ENCODE results near the gene PDPK1. TPM values are rescaled to one million over a fixed set of nuclear protein-coding genes. Genes with fewer than 3 reads are reported as not detected.

PDPK1 gene
- polyA plus RNA-seq, 1 donor (not counting 4 experiments of a cell fraction or from before 2014, with no cell fraction given): 23.4 TPM

- Histone ChIP-seq H3K4me2 (ENCODE audit: control insufficient read depth, extremely low read depth, insufficient read depth, low read depth, low read length) (no peak overlapping the region), H3K79me2 (ENCODE audit: control insufficient read depth, insufficient read depth, low read length) (no peaks in the 10 kb centered on the region), H3K9me3 (ENCODE audit: control insufficient read depth, low read depth, low read length) (no peaks in the 10 kb centered on the region), H2AFZ (ENCODE audit: control insufficient read depth, low read length) (no peak overlapping the region), H3K9me1 (ENCODE audit: control insufficient read depth, extremely low read depth, insufficient read depth, low read length) (no peaks in the 10 kb centered on the region), H4K20me1 (ENCODE audit: control insufficient read depth, extremely low read depth, insufficient read depth, low read length) (no peaks in the 10 kb centered on the region), H3K4me3 (ENCODE audit: control insufficient read depth in 2 of 3, extremely low read depth in 1 of 3, insufficient read depth in 2 of 3, low read depth in 1 of 3, low read length in 3 of 3) (no peak overlapping the region), H3K4me1 (ENCODE audit: control insufficient read depth, extremely low read depth, insufficient read depth, low read length) (no peaks in the 10 kb centered on the region), H3K27me3 (ENCODE audit: control insufficient read depth, extremely low read depth, insufficient read depth, low read length) (no peaks in the 10 kb centered on the region), H3K27ac (ENCODE audit: control insufficient read depth, insufficient read depth, low read length) (no peak overlapping the region), H3K9ac (ENCODE audit: control insufficient read depth, extremely low read depth, insufficient read depth, low read length) (no peak overlapping the region), H3K36me3 (ENCODE audit: control insufficient read depth in 2 of 2, extremely low read depth in 1 of 2, insufficient read depth in 2 of 2, low read length in 2 of 2) (no peaks in the 10 kb centered on the region)
- FAIRE-seq: no peak
- dilution Hi-C loops (cut with MboI; ENCODE audit: extremely low pct_ligation_motif_present, low sequenced_read_pairs): no loop called here
- TF ChIP-seq CTCF (optimal IDR thresholded peaks at IDR 0.05 in 1 of 3, IDR thresholded peaks at IDR 0.05 in 1 of 3, conservative IDR thresholded peaks at IDR 0.05 in 1 of 3; ENCODE audit: extremely low read depth in 1 of 3, insufficient read depth in 2 of 3, low read length in 3 of 3): no peak
- no peak for TF ChIP-seq EZH2 (IDR thresholded peaks at IDR 0.05; ENCODE audit: low read length)
- DNase-seq (ENCODE audit: low read depth, low spot score): no peak
These were observed 30.2 kb upstream of the PDPK1 start for GRCh38 chr16:2507665-2508064.

GRCh38 chr16:2508722-2509400 is 29.0 kb upstream of the PDPK1 start:
- Histone ChIP-seq H3K4me2 (ENCODE audit: control insufficient read depth, extremely low read depth, insufficient read depth, low read depth, low read length) (no peak overlapping the region), H4K20me1 (ENCODE audit: control insufficient read depth, extremely low read depth, insufficient read depth, low read length) (no peaks in the 10 kb centered on the region), H2AFZ (ENCODE audit: control insufficient read depth, low read length) (no peak overlapping the region), H3K27me3 (ENCODE audit: control insufficient read depth, extremely low read depth, insufficient read depth, low read length) (no peaks in the 10 kb centered on the region), H3K36me3 (ENCODE audit: control insufficient read depth in 2 of 2, extremely low read depth in 1 of 2, insufficient read depth in 2 of 2, low read length in 2 of 2) (no peaks in the 10 kb centered on the region), H3K9me1 (ENCODE audit: control insufficient read depth, extremely low read depth, insufficient read depth, low read length) (no peaks in the 10 kb centered on the region), H3K4me1 (ENCODE audit: control insufficient read depth, extremely low read depth, insufficient read depth, low read length) (peaks cover 4% of the 10 kb centered on the region), H3K79me2 (ENCODE audit: control insufficient read depth, insufficient read depth, low read length) (no peaks in the 10 kb centered on the region), H3K9me3 (ENCODE audit: control insufficient read depth, low read depth, low read length) (no peaks in the 10 kb centered on the region), H3K9ac (ENCODE audit: control insufficient read depth, extremely low read depth, insufficient read depth, low read length) (no peak overlapping the region), H3K4me3 (ENCODE audit: control insufficient read depth in 2 of 3, extremely low read depth in 1 of 3, insufficient read depth in 2 of 3, low read depth in 1 of 3, low read length in 3 of 3) (no peak overlapping the region), H3K27ac (ENCODE audit: control insufficient read depth, insufficient read depth, low read length) (no peak overlapping the region)
- no peak for DNase-seq (ENCODE audit: low read depth, low spot score)
- TF ChIP-seq CTCF (optimal IDR thresholded peaks at IDR 0.05 in 1 of 3, IDR thresholded peaks at IDR 0.05 in 1 of 3, conservative IDR thresholded peaks at IDR 0.05 in 1 of 3; ENCODE audit: extremely low read depth in 1 of 3, insufficient read depth in 2 of 3, low read length in 3 of 3) (no peak), EZH2 (IDR thresholded peaks at IDR 0.05; ENCODE audit: low read length) (no peak)
- FAIRE-seq: no peak
- dilution Hi-C loops (cut with MboI; ENCODE audit: extremely low pct_ligation_motif_present, low sequenced_read_pairs): no loop called here
